Choroid plexus epithelial cell (primary cell): ENCODE measurements around the gene CEP350.

Experiments used
- DNase-seq: peaks from one replicate; pipeline ENCODE4 v3.0.0-alpha.2; 2010; ENCODE audit warnings: low read depth
- H3K4me3 ChIP-seq: 2 replicates; pipeline ENCODE4 v1.5.1; 2011; ENCODE audit warnings: low read depth, mild to moderate bottlenecking, control low read depth, low read length, moderate library complexity
- CTCF ChIP-seq: conservative IDR thresholded peaks from 2 replicates; pipeline ENCODE4 v1.5.1; 2011; ENCODE audit warnings: low read depth, mild to moderate bottlenecking, control low read depth, inconsistent platforms, low read length, moderate library complexity

CEP350 gene

DNA sequence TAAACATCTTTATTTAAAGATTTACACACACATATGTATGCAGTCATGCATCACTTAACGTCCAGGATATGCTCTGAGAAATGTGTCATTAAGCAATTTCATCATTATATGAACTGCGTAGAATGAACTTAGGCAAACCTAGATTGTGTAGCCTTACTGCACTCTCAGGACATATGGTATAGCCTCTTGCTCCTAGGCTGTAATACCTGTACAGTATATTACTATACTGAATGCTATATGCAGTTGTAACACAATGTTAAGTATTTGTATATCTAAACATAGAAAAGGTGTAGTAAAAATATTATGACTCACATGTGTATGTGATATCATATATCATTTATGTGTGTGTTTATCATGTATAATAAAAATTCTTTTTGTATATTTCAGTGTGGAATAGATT, 126.9 kb downstream of the CEP350 start:
- H3K4me3 ChIP-seq = no peak overlapping the region
- no peak for DNase-seq
- TF ChIP-seq CTCF = no peak

DNA sequence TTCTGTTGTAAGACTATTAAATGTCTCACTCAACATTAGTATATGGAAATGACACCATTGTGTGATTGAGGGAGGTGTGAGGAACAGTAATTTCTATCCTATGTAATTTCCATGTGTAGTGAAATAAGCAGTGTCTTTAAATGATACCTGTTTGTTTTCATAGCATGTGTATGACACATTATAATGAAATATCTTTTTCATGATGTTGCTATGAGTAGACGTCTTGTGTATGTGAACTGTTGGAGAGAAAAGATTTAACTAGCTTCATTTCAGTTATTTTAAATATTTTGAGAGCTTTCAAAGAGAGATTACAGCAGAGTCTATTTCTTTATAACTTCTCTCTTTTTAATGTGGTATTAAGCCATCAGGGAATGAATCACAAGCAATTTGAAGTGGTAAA, 128.6 kb downstream of the CEP350 start:
- no peak for DNase-seq
- no peak for TF ChIP-seq CTCF
- H3K4me3 ChIP-seq = no peak overlapping the region

DNA sequence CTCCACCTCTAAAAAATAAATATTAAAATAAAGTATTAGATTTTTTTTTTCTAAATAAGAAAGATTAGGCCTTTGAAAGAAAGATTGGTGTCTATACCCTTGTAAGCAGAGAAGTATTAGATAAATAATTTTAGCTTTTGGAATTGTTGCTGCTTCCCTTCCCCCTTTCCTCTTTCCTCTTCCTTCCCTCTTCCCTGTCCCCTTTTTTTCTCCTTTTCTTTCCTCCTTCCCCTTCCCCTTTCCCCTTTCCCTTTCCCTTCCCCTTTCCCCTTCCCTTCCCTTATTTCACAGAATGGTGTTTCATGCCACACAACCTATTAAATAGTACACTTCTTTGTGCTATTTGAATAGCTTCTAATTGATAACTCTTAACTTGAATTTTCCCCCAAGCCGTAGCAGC, 130.3 kb downstream of the CEP350 start:
- TF ChIP-seq CTCF = no peak
- no peak overlapping the region for H3K4me3 ChIP-seq
- no peak for DNase-seq

DNA sequence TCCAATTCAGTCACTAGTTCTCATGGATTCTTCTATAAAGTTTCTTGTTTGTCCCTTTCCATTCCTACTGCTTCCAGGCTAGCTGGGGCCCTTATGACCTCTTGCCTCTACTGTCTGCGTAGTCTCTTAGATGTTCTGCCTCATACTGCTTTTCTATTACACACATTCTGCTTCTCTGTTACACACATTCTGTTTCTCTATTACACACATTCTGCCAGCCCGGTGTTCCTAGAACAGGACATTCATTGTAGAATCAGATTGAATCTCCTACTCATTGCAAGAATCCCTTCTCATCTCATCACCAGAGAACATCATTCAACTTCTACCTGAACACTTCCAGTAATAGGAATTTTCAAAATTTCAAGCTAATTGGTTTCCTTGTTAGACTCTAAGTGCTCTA, 130.7 kb downstream of the CEP350 start:
- no peak overlapping the region for H3K4me3 ChIP-seq
- TF ChIP-seq CTCF = no peak
- no peak for DNase-seq

GRCh38 chr1:180092931-180093650, 138.5 kb downstream of the CEP350 start:
- H3K4me3 ChIP-seq = no peak overlapping the region
- DNase-seq = peak; percentile 60
- TF ChIP-seq CTCF = no peak

DNA sequence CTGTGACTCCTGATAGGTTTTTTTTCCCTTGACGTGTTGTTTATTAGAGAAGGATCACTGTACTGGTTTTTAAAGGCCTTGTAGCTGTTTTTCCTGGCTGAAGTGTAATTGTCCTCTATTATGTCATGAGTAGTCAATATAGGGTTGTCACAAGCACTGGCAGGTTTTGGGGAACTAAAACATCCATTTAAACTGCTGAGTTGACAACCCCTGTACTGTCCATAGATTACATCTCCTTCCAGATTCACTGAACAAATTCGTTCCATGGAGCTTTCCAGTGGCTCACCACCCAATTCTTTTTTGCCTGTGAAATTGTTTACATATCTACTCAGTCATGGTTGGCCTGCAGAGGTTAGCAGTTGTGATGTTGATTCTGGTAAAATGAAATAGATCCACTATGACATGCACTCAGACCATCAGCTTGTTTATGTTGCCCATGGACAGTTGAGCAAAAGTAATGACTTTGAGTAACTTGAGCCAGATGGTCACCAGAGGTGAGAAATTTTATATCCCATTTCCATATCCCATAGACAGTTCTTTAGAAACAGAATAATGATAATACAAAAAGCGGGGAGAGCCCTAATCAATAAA, 140.2 kb downstream of the CEP350 start:
- no peak for TF ChIP-seq CTCF
- no peak for DNase-seq
- no peak overlapping the region for H3K4me3 ChIP-seq

DNA sequence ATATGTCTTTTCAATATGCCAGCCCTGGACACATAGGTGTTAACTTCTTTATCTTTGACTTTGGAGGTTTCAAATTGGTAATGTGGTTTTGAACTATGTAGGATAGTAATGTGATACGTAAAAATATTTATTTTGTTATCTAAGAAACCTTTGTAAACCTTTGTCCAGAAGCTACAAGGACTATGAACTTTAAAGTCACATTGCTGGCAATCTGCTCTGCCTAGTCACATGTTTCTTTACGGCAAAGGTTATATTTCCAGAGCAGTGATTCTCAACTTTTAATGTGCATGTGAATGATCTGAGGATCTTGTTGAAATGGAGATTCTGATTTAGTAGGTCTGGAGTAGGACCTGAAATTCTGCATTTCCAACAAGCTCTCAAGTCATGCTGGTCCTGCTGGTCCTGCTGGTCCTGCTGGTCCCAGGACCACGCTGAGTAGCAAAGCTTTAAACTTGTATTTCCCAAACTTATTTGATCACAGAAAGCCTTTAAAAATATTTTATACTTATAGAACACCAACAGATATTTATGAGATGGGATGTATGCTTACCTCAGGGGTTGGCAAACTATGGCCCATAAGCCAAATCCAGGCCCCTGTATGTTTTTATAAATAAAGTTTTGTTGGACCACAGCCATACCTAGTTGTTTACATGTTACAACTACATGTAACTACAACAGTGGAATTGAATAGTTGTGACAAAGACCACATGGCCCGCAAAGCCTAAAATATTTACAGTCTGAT, 142.1 kb downstream of the CEP350 start:
- H3K4me3 ChIP-seq = no peak overlapping the region
- DNase-seq = no peak
- no peak for TF ChIP-seq CTCF
